ENCODE results near the gene FAM199X. TPM values are rescaled to one million over a fixed set of nuclear protein-coding genes. Genes with fewer than 3 reads are reported as not detected.

The FAM199X gene
- total and polyA plus RNA-seq, 2 of the 8 experiments (the other 6 are each of a cell fraction or from before 2014, with no cell fraction given), result 3.1 to 14.9 TPM

- no peak for TF ChIP-seq CHD7 (IDR thresholded peaks at IDR 0.05; ENCODE audit: insufficient replicate concordance, low read length)
- TF ChIP-seq CTBP2 (IDR thresholded peaks at IDR 0.05; ENCODE audit: borderline replicate concordance, insufficient read depth, insufficient read length, low read length), result no peak
- TF ChIP-seq KDM4A (IDR thresholded peaks at IDR 0.05; ENCODE audit: low read depth, low read length, severe bottlenecking), result peak; percentile 6
- TF ChIP-seq BCL11A (IDR thresholded peaks at IDR 0.05; ENCODE audit: low read depth in 2 of 2, low read length in 2 of 2), result no peak
- no peak for TF ChIP-seq KDM5A (IDR thresholded peaks at IDR 0.05; ENCODE audit: low read length)
- TF ChIP-seq ZNF274 (IDR thresholded peaks at IDR 0.05; ENCODE audit: borderline replicate concordance, extremely low read depth, low read length), result no peak
- no peak for TF ChIP-seq TAF7 (optimal IDR thresholded peaks at IDR 0.05; ENCODE audit: borderline replicate concordance, low read depth, low read length)
- no peak for TF ChIP-seq TBP (IDR thresholded peaks at IDR 0.05; ENCODE audit: low read depth, low read length)
- TF ChIP-seq ASH2L (IDR thresholded peaks at IDR 0.05; ENCODE audit: low read length), result peak; percentile 68
Measured at GRCh38 chrX:104165894-104166734, at the start of gene FAM199X (continued).

All from H1 (cell line).